ENCODE data around the gene GPRC5A.

The GPRC5A gene

DNA sequence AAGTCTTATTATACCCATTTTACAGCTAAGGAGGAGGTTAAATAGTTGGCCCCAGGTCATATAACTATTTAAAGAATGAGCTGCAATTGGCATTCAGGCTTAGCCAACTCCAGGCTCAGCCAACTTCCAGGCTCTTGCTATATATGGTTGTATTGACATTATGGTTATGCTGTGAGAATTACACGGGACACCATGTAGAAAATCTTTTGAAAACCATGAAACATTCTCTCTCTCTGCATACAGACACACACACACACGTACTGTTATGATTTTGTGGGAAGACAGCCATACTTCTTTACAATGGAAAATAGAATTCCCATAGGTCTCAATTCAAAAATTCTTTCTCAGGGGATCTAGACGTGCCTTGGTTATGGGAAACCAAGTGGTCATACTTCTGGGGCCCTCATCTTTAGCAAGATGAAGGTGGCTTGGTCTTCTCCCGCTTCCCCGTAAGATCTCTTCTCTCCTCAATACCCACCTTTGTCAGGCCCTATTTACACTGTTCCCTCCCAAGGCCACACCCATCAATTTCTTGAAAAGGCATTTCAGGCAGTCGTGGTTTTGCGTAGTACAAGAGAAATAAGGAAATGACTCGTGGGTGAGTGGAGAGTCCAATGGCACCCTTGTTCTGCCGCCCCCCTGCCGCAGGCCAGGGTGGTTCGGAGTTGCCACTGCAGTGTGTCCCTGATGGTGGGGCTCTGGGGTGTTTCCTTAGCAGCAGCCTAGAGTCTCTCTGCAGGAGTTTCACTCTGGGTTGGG is 10.0 kb upstream of the GPRC5A start:
- TF ChIP-seq, protein P1, sequence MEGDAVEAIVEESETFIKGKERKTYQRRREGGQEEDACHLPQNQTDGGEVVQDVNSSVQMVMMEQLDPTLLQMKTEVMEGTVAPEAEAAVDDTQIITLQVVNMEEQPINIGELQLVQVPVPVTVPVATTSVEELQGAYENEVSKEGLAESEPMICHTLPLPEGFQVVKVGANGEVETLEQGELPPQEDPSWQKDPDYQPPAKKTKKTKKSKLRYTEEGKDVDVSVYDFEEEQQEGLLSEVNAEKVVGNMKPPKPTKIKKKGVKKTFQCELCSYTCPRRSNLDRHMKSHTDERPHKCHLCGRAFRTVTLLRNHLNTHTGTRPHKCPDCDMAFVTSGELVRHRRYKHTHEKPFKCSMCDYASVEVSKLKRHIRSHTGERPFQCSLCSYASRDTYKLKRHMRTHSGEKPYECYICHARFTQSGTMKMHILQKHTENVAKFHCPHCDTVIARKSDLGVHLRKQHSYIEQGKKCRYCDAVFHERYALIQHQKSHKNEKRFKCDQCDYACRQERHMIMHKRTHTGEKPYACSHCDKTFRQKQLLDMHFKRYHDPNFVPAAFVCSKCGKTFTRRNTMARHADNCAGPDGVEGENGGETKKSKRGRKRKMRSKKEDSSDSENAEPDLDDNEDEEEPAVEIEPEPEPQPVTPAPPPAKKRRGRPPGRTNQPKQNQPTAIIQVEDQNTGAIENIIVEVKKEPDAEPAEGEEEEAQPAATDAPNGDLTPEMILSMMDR (IDR thresholded peaks at IDR 0.05), result no peak

DNA sequence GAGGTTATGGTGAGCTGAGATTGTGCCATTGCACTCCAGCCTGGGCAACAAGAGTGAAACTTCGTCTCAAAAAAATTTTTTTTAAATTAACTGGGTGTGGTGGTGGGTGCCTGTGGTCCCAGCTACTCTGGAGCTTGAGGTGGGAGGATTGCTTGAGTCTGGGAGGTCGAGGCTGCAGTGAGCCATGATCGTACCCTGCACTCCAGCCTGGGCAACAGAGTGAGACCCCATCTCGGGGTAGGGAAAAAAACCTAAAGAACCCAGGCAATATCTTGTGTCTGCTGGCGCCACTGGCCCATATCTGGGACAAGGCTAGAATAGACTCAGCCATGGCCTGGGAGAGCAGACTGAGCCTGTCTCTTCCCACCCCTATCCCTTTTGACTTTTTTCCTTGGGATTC is 9.1 kb upstream of the GPRC5A start:
- TF ChIP-seq, protein P1 (IDR thresholded peaks at IDR 0.05), result no peak

DNA sequence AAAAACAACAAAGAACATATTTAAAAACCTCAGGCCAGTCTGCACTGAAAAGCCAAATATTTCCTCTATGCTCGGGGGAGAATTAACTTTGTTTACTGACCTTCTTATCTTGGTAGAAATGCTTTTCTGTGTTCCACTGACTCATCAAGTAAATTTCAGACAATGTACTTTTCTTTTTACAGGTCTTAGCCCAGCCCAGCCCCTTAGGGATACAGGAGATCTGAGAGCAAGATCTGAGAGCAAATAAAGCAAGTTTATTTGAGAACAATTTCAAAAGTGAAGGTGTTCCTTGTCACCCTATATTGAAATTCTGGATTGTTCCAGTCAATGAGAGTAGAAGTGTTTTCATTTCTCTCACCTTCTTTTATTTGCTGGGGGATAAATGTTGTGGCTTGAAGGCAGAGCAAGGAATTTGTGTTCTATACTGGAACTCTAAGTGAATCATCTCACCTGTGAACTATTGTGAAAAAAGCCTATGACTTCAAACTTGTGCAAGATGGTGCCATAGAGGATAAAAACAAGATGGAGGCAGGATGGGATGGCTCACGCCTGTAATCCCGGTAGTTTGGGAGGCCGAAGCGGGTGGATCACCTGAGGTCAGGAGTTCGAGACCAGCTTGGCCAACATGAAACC is 7.9 kb upstream of the GPRC5A start:
- TF ChIP-seq, protein P1 (IDR thresholded peaks at IDR 0.05), result no peak

DNA sequence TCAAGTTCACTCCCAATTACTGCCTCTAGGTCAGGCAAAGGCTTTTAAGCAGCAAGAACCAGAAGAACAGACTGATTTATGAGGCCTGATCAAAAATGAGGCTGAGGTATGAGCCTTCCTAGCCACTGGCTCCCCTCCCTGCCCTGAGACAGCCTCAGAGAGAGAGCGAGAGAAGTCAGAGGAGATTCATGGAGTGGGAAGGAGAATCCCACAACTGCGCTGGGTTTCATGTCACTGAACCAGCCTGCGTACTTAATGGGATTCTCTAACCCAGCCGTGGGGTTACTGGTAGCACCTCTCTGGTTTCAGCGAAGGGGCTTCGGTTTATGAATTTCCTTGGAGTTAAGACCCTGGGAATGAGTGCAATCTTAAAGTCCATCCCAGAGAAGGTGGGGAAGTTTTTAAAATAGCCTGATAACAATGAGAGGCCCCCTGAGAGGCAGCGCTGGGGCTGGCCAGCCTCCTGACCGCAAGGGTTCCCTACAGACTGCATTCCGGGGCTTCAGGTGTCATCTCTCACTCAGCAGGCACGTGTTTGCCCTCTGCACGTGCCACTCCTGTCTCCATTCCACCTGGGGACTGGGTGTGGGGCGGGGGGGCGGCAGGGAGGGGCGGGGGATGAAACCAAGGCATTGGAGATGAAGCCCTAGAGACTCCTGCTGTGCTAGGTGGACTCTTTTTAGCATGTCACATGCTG is 6.1 kb upstream of the GPRC5A start:
- TF ChIP-seq, protein P1 (IDR thresholded peaks at IDR 0.05), result no peak

DNA sequence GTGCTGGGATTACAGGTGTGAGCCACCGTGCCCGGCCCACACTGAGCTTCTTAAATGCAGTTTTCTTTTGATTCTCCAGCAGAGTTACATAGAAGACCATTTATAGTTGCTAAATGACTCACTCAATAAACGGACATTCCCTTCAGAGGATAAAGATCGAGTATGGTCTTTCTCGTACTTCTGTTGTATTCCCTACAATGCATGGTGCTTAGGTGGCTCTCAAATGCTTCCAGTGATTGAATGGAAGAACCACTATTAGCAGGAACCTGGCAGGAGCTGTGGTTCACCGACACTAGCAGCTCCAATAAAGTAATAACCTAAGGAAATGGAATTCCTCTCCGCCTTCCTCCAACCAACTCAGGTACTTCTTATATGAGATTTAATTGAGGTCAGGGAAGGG is 3.9 kb upstream of the GPRC5A start:
- TF ChIP-seq, protein P1 (IDR thresholded peaks at IDR 0.05), result no peak

DNA sequence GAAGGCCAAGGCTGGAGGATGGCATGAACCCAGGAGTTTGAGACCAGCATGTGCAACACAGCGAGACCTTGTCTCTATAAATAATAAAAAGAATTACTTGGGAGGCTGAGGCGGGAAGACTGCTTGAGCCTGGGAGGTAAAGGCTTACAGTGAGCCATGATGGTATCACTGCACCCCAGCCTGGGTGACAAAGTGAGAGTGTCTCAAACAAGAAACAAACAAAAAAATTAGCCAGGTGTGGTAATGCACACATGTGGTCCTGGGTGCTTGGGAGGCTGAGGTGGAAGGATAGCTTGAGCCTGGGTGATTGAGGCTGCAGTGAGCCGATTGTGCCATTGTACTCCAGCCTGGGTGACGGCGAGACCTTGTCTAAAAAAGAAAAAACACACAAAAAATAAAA is 1.7 kb upstream of the GPRC5A start:
- TF ChIP-seq, protein P1 (IDR thresholded peaks at IDR 0.05), result no peak

DNA sequence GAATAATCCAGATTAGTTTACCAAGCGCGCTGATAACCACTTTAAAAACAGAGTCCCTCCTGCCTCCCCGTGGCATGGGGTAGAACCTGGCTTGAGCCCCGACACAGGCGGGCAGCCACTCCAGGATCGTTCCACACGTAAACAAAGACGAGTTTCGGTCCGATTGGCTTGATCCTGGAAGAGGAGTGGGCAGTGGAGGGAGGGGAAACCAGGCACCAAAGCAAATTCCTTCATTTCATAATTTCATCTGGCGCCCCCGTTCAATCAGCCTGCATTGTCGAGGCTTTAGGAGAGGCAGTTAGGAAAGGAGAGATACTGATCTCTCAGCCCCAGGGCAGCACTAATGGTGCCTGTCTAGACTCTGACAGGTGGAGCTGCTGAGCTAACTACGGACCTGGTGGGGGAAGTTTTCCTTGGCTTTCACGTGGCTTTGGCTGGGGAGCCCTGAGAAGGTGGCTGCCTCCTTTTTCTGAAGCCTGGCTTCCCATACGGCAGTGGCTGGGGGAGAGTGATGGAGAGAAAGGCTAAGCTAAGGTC is 751 bp upstream of the GPRC5A start:
- TF ChIP-seq, protein P1 (IDR thresholded peaks at IDR 0.05), result no peak

Data from LNCAP (cell line).